ENCODE results near the gene RHBDD3.

Gene RHBDD3

DNA sequence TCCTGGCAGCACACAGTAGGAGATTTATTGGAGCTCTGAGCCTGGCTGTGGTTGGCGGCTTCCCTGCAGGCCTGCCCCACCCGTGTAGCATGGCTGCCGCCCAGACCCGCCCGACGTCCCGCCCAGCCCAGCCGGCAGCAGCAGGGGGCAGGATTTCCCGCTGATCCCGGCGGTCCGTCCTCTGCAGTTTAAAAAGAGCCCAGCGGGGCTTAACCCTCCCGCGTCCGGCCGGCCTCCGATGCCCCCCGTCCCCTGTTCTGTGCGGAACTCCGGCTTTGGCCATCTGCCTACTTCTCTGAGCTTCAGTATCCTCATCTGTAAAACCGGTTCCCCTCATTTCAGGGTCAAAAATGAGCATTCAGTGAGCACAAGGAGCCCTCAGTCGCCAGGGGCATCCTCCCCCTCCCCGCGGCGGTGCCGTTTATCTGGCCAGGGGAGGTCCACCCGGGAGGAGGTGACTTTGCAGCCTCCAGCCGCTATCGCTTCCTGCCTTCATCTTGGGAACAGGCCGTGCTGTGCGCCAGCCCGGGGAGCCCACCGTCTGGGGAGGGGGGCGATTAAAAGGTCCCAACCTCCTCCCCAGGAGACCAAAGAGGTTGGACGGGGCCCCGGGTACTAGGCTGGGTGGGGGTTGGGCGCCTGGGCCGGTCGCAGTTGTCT is 38.5 kb upstream of the RHBDD3 start, which contains the start of gene GAS2L1:
GAS2L1 (plus strand) TSS at position 476 of the 660 bp plus-strand sequence. CDS start 1,456 bp downstream, outside the sequence.
- peak; percentile 30 for DNase-seq

DNA sequence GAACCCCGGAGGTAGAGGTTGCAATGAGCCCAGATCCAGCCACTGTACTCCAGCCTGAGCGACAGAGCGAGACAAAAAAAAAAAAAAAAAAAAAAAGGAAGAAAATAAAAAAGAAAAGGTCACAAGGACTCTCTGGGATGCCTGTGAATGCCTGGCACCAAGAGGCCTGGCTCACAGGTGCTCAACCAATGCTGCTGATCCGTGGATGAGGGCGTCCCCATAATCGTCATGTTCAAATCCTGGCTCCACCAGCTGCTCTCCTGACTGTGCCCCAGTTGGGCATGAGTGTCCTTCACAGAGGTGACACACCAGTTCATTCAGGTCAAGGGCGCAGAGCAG is 38.0 kb upstream of the RHBDD3 start:
- DNase-seq, result no peak

DNA sequence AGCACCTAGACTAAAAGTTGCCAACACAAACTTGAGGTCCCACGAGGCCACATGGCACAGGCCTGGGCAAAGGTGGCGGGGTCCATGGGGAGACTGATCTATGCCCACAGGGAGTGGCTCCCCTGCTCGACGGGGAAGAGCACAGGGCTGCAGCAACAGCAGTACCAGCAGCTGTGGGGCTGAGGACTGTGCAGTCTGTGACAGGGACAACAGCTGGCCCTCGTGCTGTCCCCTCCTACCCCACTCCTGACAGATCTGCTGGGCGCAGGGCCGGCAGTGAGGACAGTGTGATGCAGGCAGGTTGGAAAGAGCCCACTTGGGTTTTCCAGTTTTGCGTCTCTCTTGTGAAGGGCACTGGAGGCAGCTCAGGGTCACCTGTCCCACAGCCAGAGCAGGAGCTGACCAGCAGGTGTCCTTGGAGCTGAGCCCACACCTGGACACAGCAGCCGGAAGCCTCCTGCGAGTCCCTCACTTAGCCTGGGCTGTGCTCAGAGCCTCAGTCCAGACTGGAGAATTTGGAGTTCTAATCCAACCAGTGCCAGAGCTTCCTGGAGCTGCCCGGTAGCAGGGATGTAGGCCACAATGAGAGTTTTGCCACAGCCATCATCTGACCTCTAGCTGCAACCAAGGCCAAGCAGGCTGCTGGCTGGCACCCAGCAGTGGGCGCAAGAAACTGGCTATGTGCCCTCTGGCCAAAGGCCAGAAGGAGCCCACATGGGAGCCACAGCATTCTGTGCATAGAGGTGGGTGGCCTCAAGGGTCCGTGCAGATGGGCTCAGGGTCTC is 35.1 kb upstream of the RHBDD3 start:
- DNase-seq, result no peak

DNA sequence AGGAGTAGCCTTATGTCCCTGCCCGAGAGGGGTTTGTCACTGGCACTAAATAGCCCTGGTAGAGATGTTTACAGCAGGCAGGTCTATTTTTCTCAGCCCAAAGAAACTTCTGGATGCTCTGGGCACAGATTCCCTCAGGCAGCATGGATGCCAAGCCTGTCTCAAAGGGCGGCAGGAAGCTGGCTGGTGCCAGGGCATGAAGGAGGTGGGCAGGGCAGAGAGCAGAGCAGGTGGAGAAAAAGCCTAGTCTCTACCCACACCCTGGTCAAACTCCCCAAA is 34.6 kb upstream of the RHBDD3 start:
- no peak for DNase-seq

DNA sequence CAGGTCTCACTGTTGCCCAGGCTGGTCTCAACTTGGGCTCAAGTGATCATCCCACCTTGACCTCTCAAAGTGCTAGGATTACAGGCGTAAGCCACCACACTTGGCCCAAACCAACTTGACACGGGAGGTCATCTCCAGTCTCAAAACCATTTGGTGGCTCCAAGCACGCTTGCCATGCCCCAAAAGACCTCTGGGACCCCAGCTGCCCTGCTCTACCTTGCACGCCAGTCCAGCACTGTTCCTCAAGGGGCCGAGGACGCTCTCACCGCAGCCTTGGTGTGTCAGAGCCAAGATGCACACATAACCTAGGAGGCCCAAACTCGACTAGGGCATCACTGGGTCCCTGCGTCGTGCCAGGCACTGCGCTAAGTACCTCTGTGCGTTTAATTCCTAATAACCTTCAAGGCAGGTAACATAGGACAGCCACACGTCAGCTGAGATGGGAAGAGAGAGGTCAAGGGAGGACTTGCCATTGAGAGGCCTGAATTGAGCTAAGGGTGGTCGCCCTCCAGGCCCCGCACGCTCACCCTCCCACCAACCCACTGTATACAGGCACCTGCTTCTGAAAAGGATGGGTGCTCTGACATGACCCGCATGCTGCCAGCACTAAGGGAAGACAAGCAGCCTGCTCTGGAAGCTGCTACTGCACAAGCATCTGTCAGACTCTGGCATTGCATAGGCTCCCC is 34.1 kb upstream of the RHBDD3 start:
- DNase-seq, result no peak

DNA sequence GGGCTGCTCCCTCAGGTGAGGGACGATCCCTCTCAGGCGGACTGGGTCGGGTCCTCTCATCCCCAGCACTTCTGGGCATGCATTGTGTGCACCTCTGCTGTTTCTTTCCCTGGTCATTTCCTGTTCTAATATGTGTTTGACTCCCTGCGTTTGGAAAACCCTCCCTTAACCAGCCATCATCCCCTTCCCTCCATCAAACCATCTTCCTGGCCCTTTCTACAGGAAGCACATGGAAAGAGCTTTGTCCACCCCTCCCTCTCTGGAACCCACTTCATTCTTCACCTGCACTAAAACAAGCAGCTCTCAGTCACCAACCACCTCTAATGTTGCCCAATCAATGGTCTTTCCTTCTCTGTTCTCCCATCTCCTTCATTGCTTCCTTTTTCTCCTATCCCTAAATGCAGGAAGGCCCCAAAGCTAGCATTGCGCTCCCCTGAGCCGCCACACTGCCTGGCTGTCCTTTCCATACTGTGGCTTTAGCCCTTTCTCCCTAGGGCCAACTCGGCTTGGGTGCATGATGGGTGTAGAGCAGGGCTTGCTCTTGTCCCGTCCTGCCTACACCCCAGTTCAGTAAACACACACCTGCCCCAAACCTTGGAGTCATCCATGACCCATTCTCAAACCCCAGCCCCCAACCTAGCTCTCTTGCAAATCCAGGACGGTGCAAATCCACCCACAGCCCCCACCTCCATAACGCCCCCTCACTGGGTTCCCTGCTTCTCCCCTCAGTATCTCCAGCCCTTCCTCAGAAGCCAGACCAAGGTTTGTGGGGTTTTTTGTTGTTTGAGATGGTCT is 33.2 kb upstream of the RHBDD3 start:
- DNase-seq, result no peak

DNA sequence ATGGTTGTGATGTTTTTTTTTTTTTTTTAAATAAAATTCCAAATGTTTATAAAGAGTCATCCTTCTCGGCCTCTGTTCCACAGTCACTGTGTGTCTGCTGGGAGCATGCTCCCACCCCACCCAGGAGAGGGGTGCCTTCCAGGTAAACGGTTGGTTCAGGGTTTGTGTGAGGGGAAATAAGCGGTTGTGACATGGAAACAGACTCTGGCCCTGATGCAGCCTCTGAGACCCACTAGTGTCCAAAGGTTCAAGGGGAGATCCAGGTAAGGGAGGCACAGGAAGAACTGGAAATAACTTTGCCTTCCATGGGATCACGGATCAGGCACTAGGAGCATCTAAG is 32.7 kb upstream of the RHBDD3 start:
- DNase-seq, result no peak

DNA sequence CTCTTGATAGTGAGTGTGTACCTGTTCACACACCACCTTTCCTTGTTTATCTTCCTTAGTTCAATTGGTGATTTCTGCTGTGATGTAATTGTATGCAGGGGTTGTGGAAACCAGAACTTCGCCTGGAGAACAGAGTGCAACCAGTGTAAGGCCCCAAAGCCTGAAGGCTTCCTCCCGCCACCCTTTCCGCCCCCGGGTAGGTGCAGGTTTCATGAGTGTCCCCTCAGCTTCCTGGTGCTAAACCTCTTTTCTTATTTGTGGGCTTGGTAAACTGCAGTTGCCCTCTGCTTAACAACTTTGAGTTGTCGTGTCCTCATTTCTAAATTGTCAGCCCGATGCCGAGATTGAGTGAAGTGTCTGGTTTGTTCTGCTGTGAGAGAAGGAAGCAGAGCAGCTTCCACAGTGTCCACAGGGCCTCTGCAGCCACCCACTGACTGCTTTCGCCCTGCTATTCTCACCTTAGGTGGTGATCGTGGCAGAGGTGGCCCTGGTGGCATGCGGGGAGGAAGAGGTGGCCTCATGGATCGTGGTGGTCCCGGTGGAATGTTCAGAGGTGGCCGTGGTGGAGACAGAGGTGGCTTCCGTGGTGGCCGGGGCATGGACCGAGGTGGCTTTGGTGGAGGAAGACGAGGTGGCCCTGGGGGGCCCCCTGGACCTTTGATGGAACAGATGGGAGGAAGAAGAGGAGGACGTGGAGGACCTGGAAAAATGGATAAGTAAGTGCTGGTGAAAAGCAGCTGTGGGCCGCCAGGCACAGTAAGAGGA is 31.5 kb upstream of the RHBDD3 start:
- DNase-seq, result no peak

DNA sequence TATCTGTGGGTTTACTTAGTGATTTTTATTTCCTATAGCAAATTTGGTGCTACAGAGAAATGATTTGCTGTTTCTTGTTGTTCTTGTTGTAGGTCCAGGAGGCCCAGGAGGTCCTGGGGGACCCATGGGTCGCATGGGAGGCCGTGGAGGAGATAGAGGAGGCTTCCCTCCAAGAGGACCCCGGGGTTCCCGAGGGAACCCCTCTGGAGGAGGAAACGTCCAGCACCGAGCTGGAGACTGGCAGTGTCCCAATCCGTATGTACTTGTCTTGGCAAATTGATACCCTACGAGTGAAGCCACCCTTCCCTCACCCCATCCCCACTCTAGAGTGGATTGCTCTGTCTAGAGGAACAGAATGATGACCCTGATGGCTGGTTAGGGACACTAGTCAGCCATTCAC is 30.9 kb upstream of the RHBDD3 start:
- DNase-seq, result no peak

DNA sequence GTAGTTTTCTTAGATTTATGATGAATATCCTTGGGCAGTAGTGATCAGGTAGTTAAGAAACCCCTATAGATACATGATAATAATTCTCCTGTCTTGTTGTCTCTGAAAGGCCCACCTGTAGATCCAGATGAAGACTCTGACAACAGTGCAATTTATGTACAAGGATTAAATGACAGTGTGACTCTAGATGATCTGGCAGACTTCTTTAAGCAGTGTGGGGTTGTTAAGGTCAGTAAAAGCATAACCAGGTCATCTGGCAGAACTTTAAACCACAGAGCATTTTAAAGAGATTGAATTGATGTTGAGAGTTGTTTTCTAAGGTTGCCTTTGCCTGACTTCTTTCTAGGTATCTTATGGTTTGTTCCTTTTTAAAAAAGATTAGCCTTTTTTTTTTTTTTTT is 24.6 kb upstream of the RHBDD3 start:
- DNase-seq, result no peak

DNA sequence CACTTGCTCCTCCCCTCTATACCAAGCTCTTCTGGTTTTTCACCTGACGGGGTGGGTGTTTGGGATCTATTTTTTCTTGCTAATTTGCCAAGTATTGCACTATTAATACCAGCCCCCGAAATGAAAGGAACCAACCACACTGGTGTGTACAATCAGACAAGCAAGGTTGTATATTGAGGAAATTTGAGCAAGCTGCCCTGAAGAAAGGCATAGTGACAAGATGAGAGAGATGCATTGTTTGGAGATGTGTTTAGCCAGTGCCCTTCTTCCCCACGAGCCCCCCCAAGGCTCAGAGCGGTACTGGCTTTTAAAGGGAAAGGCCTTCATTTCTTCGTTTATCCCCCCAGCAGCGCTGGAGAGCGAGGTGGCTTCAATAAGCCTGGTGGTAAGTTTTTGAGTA is 23.4 kb upstream of the RHBDD3 start:
- DNase-seq, result no peak

DNA sequence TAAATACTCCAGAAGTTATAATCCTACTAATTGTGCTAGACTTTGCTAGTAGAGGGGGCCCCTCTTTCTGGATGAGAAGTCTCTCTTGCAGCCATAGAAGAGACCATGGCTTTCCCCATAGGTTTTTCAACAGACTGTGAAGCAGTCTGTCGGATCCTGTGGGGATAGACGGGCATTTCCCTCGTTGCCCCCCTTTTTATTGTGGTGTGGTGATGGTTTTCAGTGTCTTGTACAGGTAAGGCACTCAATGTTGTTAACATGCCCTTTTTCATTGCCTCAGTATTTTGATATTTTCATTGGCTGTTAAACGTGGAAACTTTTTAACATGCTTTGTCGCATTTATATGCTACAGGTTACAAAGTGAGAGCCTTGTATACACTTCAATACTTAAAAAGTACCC is 22.3 kb upstream of the RHBDD3 start:
- no peak for DNase-seq

DNA sequence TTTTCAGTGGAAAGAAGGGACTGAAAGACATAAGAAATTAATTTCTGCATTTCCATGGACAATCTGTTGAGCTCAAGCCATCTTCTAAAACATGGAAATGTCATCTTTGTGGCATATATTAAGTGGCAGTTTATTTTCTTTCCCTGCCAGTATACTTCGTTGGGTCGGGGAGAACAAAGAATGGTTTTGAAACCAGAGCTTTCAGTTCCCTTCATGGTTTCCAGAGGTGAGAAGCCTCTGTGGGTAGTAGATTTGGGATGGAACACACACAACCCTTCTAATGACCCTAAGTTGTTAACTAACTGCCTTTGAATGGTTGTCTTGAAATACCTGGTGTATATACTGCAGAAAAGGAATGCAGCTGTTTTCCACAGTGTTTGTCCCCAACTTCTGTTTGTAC is 21.1 kb upstream of the RHBDD3 start:
- no peak for DNase-seq

DNA sequence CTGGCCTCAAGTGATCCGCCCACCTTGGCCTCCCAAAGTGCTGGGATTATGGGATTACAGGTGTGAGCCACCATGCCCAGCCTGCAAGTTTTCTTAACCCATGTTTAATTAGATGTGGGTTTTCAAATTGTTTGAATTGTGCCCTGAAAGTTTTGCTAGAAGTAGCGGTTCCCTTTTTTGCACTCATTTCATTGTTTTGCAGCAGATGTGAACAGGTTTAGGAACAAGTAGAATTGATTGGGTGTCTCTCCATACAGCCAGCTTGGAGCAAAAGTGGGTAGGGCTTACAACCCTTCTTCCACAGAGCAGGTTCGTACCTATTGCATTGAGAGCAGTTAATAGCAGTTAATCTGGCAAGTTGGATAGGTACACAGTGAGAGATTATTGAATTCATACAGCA is 16.4 kb upstream of the RHBDD3 start:
- no peak for DNase-seq

DNA sequence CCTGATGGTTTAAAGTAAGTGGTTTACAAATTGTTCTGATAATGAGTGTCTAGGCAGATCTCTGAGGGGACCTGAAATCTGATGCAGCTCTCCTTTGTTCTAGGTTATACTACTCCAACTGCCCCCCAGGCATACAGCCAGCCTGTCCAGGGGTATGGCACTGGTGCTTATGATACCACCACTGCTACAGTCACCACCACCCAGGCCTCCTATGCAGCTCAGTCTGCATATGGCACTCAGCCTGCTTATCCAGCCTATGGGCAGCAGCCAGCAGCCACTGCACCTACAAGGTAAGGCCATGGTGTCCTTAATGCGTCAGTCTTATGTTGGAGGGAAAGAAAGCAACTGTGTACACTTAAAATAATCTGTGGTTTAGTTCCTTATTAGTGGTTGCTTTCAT is 10.1 kb upstream of the RHBDD3 start:
- no peak for DNase-seq

DNA sequence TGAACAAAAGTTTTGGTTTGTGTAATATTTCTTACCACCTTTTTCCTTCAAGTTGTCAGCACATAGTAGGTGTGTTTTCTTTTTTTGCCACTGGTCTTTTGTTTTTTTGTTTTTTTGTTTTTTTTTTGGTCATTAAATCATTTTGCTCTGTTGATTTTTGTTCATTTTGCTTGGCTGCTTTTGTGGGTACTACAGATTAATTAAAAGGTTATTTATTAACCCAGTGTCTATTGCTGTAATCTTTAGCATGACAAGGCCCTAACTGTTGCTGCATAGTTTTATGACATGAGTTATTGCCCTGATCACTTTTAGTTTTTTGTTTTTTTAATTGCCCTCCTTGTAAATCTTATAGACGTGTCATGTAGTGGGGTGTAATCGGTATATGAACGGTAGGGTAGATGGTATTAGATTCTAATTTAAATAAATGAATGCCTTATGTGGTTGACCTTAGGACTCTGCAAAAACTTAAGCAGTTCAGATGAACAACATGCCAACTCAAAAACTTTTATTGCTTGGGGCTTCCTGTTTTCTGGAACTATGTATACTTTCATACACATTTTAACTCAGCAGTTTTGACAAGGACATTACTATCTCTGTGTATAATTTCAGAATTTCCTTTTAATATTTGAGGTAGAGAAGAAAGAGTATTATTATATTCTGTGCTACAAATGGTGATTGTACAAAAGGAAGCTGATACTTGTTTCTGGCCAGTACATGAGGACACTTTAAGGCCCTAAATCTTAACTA is 8.2 kb upstream of the RHBDD3 start:
- no peak for DNase-seq

DNA sequence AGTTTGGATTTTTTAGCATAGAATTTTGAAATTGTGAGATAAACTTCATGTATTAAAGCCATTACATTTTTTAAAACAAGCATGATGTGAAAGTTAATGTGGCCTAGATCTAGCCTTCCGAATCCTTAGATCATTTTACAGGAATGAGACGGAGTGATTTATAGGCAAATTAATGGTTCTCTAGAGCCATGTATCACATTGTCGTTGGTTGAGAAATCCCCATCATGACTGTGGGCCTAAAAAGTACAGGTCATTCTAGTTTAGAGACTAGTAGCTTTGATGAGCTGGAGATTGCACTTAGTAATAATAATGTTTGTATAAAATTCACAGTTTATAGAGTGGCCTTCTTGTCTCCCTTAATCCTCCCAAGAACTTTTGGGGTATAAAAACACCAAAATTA is 7.4 kb upstream of the RHBDD3 start:
- DNase-seq, result no peak

DNA sequence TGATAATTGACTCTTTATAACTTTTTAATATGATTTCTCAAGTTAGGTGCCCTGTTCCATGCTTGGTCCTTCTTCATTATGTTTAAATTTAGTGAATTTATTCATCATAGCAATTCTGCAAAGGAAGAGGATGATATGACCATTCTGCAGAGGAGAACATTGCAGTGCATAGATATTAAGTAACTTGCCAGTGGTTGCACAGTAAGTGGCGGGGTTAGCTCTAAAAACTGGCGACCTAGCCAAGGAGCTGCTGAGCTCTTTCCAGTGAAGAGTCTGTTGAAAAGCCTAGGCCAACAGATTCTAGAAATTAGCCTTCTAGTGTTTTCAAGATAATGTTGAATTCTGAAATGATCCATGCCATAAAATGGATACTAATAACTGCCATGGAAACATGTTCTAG is 4.8 kb upstream of the RHBDD3 start:
- no peak for DNase-seq

DNA sequence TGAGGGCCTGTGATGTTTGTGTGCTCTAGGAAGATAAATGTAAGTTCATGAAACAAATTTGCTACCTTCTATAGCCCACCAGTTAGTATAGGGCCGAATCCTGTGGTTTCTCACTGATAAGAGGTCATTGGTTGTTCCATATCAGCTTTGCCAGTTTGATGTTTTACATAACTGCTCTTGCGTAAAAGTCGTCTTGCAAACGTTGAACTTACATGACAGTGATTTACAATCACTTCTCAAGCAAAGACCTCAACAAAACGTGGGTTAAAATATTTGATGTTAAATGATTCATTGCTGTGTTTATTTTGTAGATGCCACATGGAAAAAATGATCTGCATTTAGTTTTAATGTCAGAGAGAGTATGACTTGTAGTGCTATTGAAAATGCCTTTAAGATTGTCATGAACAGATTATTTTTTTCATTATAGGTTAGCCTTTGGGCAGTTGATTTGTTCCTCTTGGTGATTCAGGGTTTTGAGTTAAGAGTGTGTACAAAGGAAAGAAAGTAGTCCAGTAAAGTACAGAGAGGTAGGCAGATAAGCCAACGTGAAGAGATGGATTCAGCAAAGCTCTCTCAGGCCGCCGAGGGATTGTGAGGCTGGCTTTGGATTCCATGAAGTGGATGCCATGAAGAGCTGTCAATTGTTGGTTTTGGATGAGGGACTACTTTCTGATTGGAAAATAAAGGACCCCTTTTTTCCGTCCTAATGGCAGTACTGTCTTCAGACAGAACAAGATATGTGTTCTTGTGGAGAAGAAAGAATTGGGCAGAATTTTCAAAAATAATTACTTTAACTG is 2.9 kb upstream of the RHBDD3 start:
- no peak for DNase-seq

DNA sequence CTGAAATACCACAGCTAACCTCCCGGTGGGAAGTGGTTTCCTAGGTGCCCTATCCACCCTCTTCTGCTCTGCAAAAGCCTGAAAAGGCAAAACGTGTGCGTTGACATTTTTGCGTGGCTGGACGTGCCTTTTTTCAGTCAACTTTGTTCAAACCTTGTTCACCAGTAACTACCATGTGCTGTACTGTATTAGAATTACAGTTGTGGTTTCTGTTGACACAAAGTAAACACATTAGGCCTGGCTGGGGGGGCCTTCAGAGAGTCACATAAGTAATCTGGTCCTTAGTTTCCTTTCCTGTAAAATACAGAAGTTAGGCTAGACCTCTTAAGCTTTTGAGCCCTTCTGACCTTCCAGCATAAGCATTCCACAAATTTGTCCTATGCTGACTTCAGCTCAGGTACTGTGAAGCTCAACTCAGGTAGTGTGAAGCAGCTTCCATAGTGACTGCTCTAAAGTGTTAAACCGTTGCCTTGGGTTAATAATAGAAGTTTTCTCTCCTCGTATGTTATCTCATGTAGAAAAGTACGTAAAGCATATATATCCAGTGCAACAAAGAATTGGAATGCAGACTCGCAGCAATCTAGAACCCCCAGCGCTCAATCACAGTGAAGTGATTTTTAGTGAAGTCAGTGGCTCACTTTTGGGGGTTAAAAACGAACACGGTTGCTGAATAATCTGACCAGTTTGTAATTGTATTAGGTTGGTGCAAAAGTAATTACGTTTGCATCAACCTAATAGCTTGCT is 2.1 kb upstream of the RHBDD3 start:
- no peak for DNase-seq

DNA sequence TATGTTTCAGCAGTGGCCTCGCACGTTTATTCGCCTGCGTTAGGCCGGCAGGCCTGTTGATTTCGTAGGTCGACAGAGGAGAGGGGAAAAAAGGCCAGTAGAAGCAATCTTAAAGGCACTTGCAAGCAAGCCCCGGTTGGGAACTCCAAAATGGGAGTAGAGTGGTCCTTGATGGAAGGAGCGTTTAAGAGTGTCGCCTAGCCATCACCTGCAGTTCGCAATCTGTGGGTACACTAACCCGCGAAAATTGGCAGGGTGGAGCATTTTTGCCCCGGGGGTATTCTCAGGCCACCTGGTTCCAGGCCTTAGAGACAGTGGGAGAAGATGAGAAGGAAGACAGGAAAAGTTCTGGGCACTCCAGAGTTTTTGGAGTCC is 1.4 kb upstream of the RHBDD3 start:
- DNase-seq, result no peak

Data from CD4-positive, alpha-beta T cell treated with Interleukin-21 for 1 hour (primary cell).